Left cardiac atrium (tissue), 4 donors: Measurements from ENCODE around the gene COQ3. TPM values are rescaled to one million over a fixed set of nuclear protein-coding genes. Genes with fewer than 3 reads are reported as not detected.
"Not testable (repeated sequence)": the region's sequence is repeated elsewhere in the genome, so short reads cannot be mapped to it uniquely, and the experiment has no call there.

Experiments used
- ATAC-seq, 2 donors: fragments of 200-7000 bp; cut with Tn5 transposase; one replicate each; pipeline ENCODE4 v1.9.1; 2020; ENCODE audit warnings: mild to moderate bottlenecking in 2 of 2, moderate library complexity in 2 of 2
- DNase-seq: peaks from one replicate; pipeline ENCODE4 v3.0.0-alpha.2; 2020
- intact Hi-C, 2 donors: fragments of 100-400 bp; cut with DNase I; formaldehyde crosslinking; loops; one replicate each; pipeline versions ENCODE4 v1.14.1 to v1.15.1; 2022 to 2023
- total RNA-seq, 2 donors: library from RNA; stranded (reverse); fragmentation: NEBNext Ultra II Directional; extraction: Animal tissue kit (Norgen Biotek cat#: 25700); gene quantifications; one replicate each; pipeline ENCODE4 v1.2.1, GENCODE V29; 2021
- donor health status: DM: no; HTN: yes; CAD: no.
- donor health status: DM: no; HTN: yes; CAD: no; lungs with severe emphysema.
- donor health status: DM: yes; HTN: yes; CAD: no.
- donor health status: Dilated cardiomyopathy.

The COQ3 gene
- total RNA-seq, 2 donors from 2014 or later, result 24.1 to 25.2 TPM

- intact Hi-C loops, result no loop called here
- DNase-seq, result no peak
- no peak for ATAC-seq
Measured at GRCh38 chr6:99344289-99344688, 49.7 kb downstream of the COQ3 start.

GRCh38 chr6:99341862-99342455 lies 52.0 kb downstream of the COQ3 start:
- intact Hi-C loops, result no loop called here
- DNase-seq (no peak), ATAC-seq (no peak)

GRCh38 chr6:99338188-99338587 lies 55.8 kb downstream of the COQ3 start:
- intact Hi-C loops, result no loop called here
- ATAC-seq (no peak), DNase-seq (no peak)

DNA sequence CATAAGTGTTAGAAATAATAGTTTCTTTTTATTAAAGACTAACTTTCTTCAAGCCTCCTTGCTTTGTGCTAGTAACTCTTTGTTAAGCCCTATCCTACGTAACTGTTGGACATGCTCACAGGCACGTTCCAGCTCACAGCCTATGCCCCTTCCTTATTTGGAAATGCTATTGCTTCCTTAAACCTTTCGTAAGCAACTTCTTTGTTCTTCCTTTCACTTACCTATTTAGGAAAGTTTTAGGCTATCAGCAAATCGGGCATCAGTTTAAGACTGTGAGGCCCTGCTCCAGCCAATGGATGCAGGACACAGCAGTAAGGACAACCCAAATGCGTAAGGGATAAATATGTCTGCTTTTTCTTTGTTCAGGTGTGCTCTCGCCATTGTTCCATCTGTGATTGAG lies 58.7 kb downstream of the COQ3 start:
- DNase-seq, intact Hi-C loops, ATAC-seq: not testable (repeated sequence)

GRCh38 chr6:99334526-99335127 lies 59.4 kb downstream of the COQ3 start:
- DNase-seq (no peak), ATAC-seq (no peak)
- intact Hi-C loops, result no loop called here

DNA sequence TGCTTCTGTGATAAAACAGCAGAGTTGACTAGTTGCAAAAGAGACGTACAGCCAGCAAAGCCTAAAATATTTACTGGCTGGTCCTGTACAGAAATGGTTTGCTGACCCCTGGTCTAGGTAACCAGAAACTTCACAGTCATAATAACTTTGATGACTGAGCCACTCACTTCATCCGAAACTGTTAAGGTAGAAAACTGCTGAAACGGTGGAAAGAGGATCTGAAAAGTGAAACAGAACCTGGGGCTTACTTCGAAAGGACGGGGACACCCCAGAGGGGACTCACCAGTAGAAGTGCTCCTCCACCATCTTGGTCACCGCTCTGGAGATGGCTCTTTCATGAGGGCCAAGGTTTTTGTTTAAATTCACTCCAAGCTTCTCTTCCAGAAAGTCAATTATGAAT lies 60.9 kb downstream of the COQ3 start:
- DNase-seq, result no peak
- intact Hi-C loops, result no loop called here
- no peak for ATAC-seq

- ATAC-seq (no peak), DNase-seq (no peak)
- intact Hi-C loops, result no loop called here
Measured at GRCh38 chr6:99331531-99331930, 62.5 kb downstream of the COQ3 start.

- ATAC-seq, result peak; percentile 63 to 72
- peak; percentile 29 for DNase-seq
- intact Hi-C loops, result no loop called here
Measured at GRCh38 chr6:99330159-99330558, 63.8 kb downstream of the COQ3 start.

- no peak for DNase-seq
- ATAC-seq, result no peak
Measured at GRCh38 chr6:99324996-99325395, 69.0 kb downstream of the COQ3 start.

More at GRCh38 chr6:99324996-99325395, 69.0 kb downstream of the COQ3 start:
- intact Hi-C loops, result no loop called here

Other genes with a start within 250 kb of the COQ3 start
- under 1 TPM in 1 of 2 donors, not detected in 1; 0.42 TPM for gene FAXC, start 44.5 kb downstream of the COQ3 start, total RNA-seq
- gene PNISR, start 31.1 kb upstream of the COQ3 start, total RNA-seq, result 10 to 100 TPM; 47.7 to 57.3 TPM
- 1 to 10 TPM; 9.4 to 9.8 TPM for gene USP45, start 121.2 kb upstream of the COQ3 start, total RNA-seq
- gene CCNC, start 174.5 kb upstream of the COQ3 start, total RNA-seq, result 10 to 100 TPM; 20.6 to 28.9 TPM
- gene PRDM13, start 212.6 kb upstream of the COQ3 start, total RNA-seq, result not detected